ENCODE data around the gene LTA.

DNA sequence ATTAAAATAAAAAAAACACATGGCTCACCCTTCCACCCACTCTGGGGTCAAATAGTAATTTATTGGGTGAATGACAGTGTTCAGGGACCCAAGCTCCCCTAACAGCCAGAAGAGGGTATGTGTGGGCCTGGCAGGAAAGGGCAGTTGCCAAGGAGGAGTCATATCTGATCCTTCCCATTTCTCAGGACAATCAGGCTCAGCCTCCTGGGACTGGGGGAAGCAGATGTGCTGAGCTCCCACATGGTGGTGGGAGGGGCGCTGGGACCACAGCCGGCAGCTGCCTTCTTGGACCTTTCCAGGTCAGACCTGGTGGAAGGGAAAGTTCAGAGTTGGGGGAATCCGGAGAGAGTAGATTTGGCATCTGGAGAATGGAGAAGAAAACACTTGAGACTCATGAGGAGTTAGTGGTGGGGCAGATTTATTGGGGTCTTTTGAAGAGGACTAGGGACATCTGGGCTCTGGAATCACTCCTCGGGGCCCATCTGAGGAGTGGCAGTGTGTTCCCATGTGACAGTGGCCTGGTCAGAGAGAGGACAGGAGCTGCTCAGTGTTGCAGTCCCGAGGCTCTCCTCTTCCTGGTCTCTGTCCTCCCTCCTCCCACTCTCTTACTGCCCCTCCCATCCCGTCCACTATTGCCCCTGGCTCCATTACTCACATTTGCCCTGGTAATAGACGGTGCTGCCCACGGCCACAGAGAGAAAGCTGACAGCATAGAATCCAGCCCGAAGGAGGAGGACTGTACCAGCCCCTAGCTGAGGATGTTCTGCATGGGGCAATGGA, 17.0 kb downstream of the LTA start:
- TF ChIP-seq CTCF (IDR thresholded peaks at IDR 0.05) (no peak), POLR2A (IDR thresholded peaks at IDR 0.05) (no peak)

Data from esophagus squamous epithelium (tissue), 4 donors.